Activated CD8-positive, alpha-beta T cell treated with anti-CD3 and anti-CD28 coated beads for 36 hours (primary cell): ENCODE measurements around the gene GSTA2. TPM values are rescaled to one million over a fixed set of nuclear protein-coding genes. Genes with fewer than 3 reads are reported as not detected.

Experiments used
- ATAC-seq: fragments of 200-7000 bp; cut with Tn5 transposase; one replicate; pipeline ENCODE4 v1.10.0; 2021; ENCODE audit warnings: mild to moderate bottlenecking, moderate library complexity
- CTCF ChIA-PET: fragments of 350-600 bp; sonication (Branson Sonifier 250); formaldehyde crosslinking; loops from one replicate; lab custom pipeline; 2021; ENCODE audit warnings: antibody characterized with exemption; lab: Charles Lee
- POLR2A ChIA-PET: fragments of 350-600 bp; sonication (Branson Sonifier 250); formaldehyde crosslinking; loops from one replicate; lab custom pipeline; 2021; ENCODE audit warnings: antibody characterized with exemption; lab: Charles Lee
- DNase-seq: peaks from one replicate; pipeline ENCODE4 v3.0.0-alpha.2; 2020
- H3K27ac Mint-ChIP-seq: one replicate; pipeline ENCODE4 v1.8.0; 2021; ENCODE audit warnings: mild to moderate bottlenecking, mixed read lengths
- H3K27me3 Mint-ChIP-seq: one replicate; pipeline ENCODE4 v1.8.0; 2021; ENCODE audit warnings: mixed read lengths
- H3K36me3 Mint-ChIP-seq: one replicate; pipeline ENCODE4 v1.8.0; 2021; ENCODE audit warnings: low read depth, mixed read lengths
- H3K4me1 Mint-ChIP-seq: one replicate; pipeline ENCODE4 v1.8.0; 2021; ENCODE audit warnings: low read depth, mixed read lengths
- H3K4me3 Mint-ChIP-seq: one replicate; pipeline ENCODE4 v1.8.0; 2021; ENCODE audit warnings: mild to moderate bottlenecking, moderate library complexity, mixed read lengths
- H3K9me3 Mint-ChIP-seq: one replicate; pipeline ENCODE4 v1.8.0; 2021; ENCODE audit warnings: mixed read lengths
- intact Hi-C: fragments of 100-400 bp; cut with micrococcal nuclease; formaldehyde crosslinking; loops from one replicate; pipeline ENCODE4 v1.10.0; 2022
- total RNA-seq, 2 experiments: library from RNA; stranded (reverse); gene quantifications; one replicate each; pipeline ENCODE4 v1.2.3, GENCODE V29; 2021
- TF ChIP-seq, protein P1 (sequence below): fragments of 200-600 bp; IDR thresholded peaks from one replicate; pipeline ENCODE4 v1.8.0; 2022; ENCODE audit warnings: antibody characterized with exemption, mild to moderate bottlenecking

Gene GSTA2
- total RNA-seq, 2 experiments from 2014 or later: not detected

DNA sequence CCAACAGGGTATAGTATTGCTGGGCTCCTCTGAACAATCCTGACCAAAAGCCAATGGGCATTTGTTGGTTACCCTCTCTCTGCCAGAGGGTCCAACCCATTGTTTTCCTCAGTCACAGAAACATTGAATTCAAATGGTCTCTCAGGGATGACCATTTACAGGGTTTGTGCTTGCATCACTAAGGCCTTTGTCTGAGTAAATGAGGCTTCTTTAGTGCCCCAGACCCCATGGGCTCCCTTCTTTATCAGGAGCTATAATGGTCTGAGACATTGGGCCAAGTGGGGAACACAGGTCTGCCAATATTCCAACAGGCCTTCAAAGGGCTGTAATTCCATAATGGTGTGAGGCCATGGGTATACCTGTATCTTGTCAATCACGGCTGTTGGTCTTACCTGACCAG, 27.1 kb downstream of the GSTA2 start:
- Mint-ChIP-seq H3K27ac (no peak overlapping the region), H3K27me3 (no peaks in the 10 kb centered on the region), H3K4me3 (no peak overlapping the region), H3K4me1 (no peaks in the 10 kb centered on the region), H3K9me3 (no peaks in the 10 kb centered on the region), H3K36me3 (no peaks in the 10 kb centered on the region)
- CTCF ChIA-PET: no interaction called here
- intact Hi-C loops: no loop called here
- TF ChIP-seq, protein P1, sequence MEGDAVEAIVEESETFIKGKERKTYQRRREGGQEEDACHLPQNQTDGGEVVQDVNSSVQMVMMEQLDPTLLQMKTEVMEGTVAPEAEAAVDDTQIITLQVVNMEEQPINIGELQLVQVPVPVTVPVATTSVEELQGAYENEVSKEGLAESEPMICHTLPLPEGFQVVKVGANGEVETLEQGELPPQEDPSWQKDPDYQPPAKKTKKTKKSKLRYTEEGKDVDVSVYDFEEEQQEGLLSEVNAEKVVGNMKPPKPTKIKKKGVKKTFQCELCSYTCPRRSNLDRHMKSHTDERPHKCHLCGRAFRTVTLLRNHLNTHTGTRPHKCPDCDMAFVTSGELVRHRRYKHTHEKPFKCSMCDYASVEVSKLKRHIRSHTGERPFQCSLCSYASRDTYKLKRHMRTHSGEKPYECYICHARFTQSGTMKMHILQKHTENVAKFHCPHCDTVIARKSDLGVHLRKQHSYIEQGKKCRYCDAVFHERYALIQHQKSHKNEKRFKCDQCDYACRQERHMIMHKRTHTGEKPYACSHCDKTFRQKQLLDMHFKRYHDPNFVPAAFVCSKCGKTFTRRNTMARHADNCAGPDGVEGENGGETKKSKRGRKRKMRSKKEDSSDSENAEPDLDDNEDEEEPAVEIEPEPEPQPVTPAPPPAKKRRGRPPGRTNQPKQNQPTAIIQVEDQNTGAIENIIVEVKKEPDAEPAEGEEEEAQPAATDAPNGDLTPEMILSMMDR: no peak
- no peak for DNase-seq
- POLR2A ChIA-PET: no interaction called here
- no peak for ATAC-seq

DNA sequence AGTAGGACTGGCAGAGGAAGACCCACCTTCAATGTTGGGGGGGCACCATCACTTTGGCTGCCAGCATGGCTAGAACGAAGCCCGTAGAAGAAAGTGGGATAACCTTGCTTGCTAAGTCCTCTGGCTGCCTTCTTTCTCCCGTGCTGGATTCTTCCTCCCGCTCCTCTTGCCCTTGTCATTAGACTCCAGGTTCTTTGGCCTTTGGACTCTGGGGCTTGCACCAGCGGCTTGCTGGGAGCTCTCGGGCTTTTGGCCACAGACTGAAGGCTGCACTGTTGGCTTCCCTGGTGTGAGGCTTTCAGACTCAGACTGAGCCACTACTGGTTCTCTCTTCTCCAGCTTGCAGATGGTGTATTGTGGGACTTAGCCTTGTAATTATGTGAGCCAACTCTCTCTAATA, 28.2 kb downstream of the GSTA2 start:
- Mint-ChIP-seq H3K36me3 (no peaks in the 10 kb centered on the region), H3K4me1 (no peaks in the 10 kb centered on the region), H3K4me3 (no peak overlapping the region), H3K27me3 (no peaks in the 10 kb centered on the region), H3K9me3 (no peaks in the 10 kb centered on the region), H3K27ac (no peak overlapping the region)
- TF ChIP-seq, protein P1: no peak
- CTCF ChIA-PET: no interaction called here
- intact Hi-C loops: no loop called here
- DNase-seq (no peak), ATAC-seq (no peak)
- POLR2A ChIA-PET: no interaction called here

DNA sequence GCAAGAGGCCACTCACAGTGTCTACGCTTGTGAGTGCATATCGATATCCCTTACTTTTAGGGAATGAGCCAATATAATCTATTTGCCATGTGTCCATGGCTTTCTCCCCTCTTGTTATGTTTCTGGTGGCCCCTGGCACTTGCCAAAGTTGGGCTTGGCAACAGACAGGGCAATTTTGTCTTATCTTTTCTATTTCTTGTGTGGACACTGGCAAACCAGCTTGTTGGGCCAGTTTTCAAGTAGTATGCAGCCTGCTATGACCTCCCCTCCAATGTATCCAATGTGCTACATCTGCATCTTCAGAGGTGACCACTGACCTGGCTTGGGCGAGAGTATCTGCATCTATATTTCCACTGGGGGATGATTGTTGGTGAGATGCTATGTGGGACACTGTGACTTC, 29.2 kb downstream of the GSTA2 start:
- TF ChIP-seq, protein P1: no peak
- H3K36me3 Mint-ChIP-seq: no peaks in the 10 kb centered on the region
- no peak overlapping the region for H3K4me3 Mint-ChIP-seq
- ChIA-PET CTCF (no interaction called here), POLR2A (no interaction called here)
- intact Hi-C loops: no loop called here
- no peaks in the 10 kb centered on the region for H3K9me3 Mint-ChIP-seq
- DNase-seq (no peak), ATAC-seq (no peak)
- H3K27ac Mint-ChIP-seq: no peak overlapping the region
- H3K4me1 Mint-ChIP-seq: no peaks in the 10 kb centered on the region
- H3K27me3 Mint-ChIP-seq: no peaks in the 10 kb centered on the region

DNA sequence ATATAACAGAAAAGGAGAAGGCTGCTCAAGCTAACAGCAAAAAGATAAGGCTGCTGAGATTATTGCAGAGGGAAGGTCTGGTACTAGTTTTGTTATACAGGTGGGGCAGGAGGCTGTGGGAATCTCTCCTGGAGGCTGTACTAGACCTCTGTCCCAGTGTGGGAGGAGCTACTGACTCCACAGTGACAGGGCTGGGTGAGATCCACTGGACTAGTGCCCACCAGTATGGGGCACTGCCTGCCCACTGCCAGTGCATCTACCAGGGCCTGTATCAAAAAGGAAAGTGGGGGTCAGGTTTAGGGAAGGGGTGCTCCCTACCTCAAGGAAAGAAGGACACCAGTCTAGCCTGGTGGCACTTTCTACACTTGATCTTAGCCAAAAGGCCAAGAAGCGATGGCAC, 30.1 kb downstream of the GSTA2 start:
- H3K4me1 Mint-ChIP-seq: no peaks in the 10 kb centered on the region
- CTCF ChIA-PET: interaction anchor here (0.8 kb wide), 1 partner anchor 9 kb away, joined by 4 read pairs; no protein-coding TSS in a partner anchor
- DNase-seq (no peak), ATAC-seq (no peak)
- no peaks in the 10 kb centered on the region for H3K36me3 Mint-ChIP-seq
- no peak overlapping the region for H3K4me3 Mint-ChIP-seq
- TF ChIP-seq, protein P1: no peak
- no peak overlapping the region for H3K27ac Mint-ChIP-seq
- intact Hi-C loops: no loop called here
- POLR2A ChIA-PET: no interaction called here
- no peaks in the 10 kb centered on the region for H3K9me3 Mint-ChIP-seq
- no peaks in the 10 kb centered on the region for H3K27me3 Mint-ChIP-seq

DNA sequence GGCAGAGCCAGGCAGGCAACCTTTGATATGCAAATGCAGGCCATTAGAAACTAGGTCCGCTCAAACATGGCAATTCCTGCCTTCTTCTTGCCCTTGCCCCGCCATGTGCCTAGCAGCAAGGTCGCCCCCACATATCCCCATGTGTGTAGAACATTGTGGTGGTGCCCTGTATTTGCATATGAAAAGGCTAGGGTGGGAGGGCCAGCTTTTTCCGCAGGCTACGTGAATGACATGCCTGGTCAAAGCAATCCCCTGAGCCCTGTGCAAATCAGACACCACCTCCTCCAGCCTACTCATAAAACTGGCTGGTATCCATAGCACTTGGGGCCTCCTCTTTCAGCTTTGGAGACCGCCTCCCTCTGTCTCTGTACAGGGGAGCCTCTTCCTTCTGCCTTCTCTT, 31.6 kb downstream of the GSTA2 start:
- Mint-ChIP-seq H3K36me3 (no peaks in the 10 kb centered on the region), H3K27me3 (no peaks in the 10 kb centered on the region), H3K27ac (no peak overlapping the region), H3K9me3 (no peaks in the 10 kb centered on the region), H3K4me3 (no peak overlapping the region), H3K4me1 (no peaks in the 10 kb centered on the region)
- intact Hi-C loops: no loop called here
- CTCF ChIA-PET: no interaction called here
- TF ChIP-seq, protein P1: no peak
- ATAC-seq (no peak), DNase-seq (no peak)
- POLR2A ChIA-PET: no interaction called here
